Measurements from ENCODE around the gene C3orf18.

GRCh38 chr3:50584391-50584790 lies 16.8 kb upstream of the C3orf18 start:
- TF ChIP-seq, protein P1, sequence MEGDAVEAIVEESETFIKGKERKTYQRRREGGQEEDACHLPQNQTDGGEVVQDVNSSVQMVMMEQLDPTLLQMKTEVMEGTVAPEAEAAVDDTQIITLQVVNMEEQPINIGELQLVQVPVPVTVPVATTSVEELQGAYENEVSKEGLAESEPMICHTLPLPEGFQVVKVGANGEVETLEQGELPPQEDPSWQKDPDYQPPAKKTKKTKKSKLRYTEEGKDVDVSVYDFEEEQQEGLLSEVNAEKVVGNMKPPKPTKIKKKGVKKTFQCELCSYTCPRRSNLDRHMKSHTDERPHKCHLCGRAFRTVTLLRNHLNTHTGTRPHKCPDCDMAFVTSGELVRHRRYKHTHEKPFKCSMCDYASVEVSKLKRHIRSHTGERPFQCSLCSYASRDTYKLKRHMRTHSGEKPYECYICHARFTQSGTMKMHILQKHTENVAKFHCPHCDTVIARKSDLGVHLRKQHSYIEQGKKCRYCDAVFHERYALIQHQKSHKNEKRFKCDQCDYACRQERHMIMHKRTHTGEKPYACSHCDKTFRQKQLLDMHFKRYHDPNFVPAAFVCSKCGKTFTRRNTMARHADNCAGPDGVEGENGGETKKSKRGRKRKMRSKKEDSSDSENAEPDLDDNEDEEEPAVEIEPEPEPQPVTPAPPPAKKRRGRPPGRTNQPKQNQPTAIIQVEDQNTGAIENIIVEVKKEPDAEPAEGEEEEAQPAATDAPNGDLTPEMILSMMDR (IDR thresholded peaks at IDR 0.05): no peak
- no peak for TF ChIP-seq POLR2AphosphoS5 (IDR thresholded peaks at IDR 0.05)
- TF ChIP-seq POLR2A (IDR thresholded peaks at IDR 0.05): no peak

Measured in sigmoid colon (tissue), 4 donors.